Ovary (tissue), 9 donors: ENCODE measurements around the gene ARID1B. TPM values are rescaled to one million over a fixed set of nuclear protein-coding genes. Genes with fewer than 3 reads are reported as not detected.

Experiments
- DNase-seq, 5 donors: peaks; one replicate each; pipeline ENCODE4 v3.0.0-alpha.2; 2019 to 2020
- H3K27ac ChIP-seq, 2 donors: fragments of 200-600 bp; one replicate each; pipeline versions ENCODE4 v1.5.1 to v1.8.0; 2019 to 2022
- H3K27me3 ChIP-seq: fragments of 200-600 bp; one replicate; pipeline ENCODE4 v1.8.0; 2022
- H3K36me3 ChIP-seq: fragments of 200-600 bp; sonication (generic); one replicate; pipeline ENCODE4 v1.5.1; 2019
- H3K4me1 ChIP-seq: one replicate; pipeline ENCODE4 v1.8.1; 2013; ENCODE audit warnings: mild to moderate bottlenecking, moderate library complexity; ENCODE audit not compliant: insufficient read depth
- H3K4me3 ChIP-seq: fragments of 200-600 bp; sonication (generic); one replicate; pipeline ENCODE4 v1.5.1; 2017
- H3K9me3 ChIP-seq, 2 donors: fragments of 200-600 bp in 1 of 2; sonication (generic) in 1 of 2; one replicate each; pipeline versions ENCODE4 v1.5.1 to v1.8.1; 2013 to 2019; ENCODE audit warnings: mild to moderate bottlenecking in 1 of 2, moderate library complexity in 1 of 2
- EP300 ChIP-seq: sonication (generic); formaldehyde crosslinking; IDR thresholded peaks from one replicate; pipeline ENCODE4 v1.6.1; 2017; ENCODE audit warnings: antibody characterized with exemption
- POLR2A ChIP-seq: fragments of 450-650 bp; IDR thresholded peaks from one replicate; pipeline ENCODE4 v1.6.1; 2017; ENCODE audit warnings: antibody characterized with exemption, mild to moderate bottlenecking, moderate library complexity
- WGBS, 3 donors: extraction: QIAGEN DNeasy Blood & Tissue Kit in 1 of 3; methylation state at CpG; one replicate each; pipeline versions ENCODE4 v1.1.5 to v1.1.7; 2013 to 2017; 5-methylcytosine and 5-hydroxymethylcytosine counted together
- intact Hi-C, 4 donors: fragments of 100-400 bp; cut with DNase I; formaldehyde crosslinking; loops; one replicate each; pipeline versions ENCODE4 v1.11.0 to v1.15.1; 2022 to 2023
- polyA plus RNA-seq, 2 donors: library from polyadenylated mRNA; stranded (reverse); fragments of 200-250 nt in 1 of 2; fragments of 350-450 nt in 1 of 2; fragmentation: Illumina TruSeq in 1 of 2; extraction: RNeasy Lipid Tissue Mini Kit (QIAGEN cat#74804) in 1 of 2; gene quantifications; one replicate each; pipeline ENCODE4 v1.2.3, GENCODE V29; 2013 to 2014
- total RNA-seq, 7 donors: library from RNA; depleted of rRNA in 2 of 7; stranded (reverse); fragments of >200 nt in 2 of 7; fragmentation: NEBNext Ultra II Directional in 3 of 7; extraction: Animal tissue kit (Norgen Biotek cat#: 25700) in 3 of 7; gene quantifications; one replicate each; pipeline versions ENCODE4 v1.1.0 to v1.2.4, GENCODE V29; 2016 to 2023
- TF ChIP-seq, protein P1 (sequence below), 3 donors: fragments of 450-650 bp in 2 of 3; fragments of 200-600 bp in 1 of 3; IDR thresholded peaks; one replicate each; pipeline versions ENCODE4 v1.5.1 to v1.8.0; 2016 to 2022; ENCODE audit warnings: antibody characterized with exemption in 3 of 3, mild to moderate bottlenecking in 1 of 3
- donor health status: DM: no; HTN: no; CAD: no; lungs with moderate emphysema.
- donor health status: DM: no; HTN: no; CAD: no.
- donor health status: Bipolar disorder and iron deficiency.
- donor health status: DM: yes; HTN: yes; CAD: no.
- donor health status: DM: no; HTN: no; CAD: no.
- donor health status: DM: yes; HTN: yes; CAD: no.

Gene ARID1B
- total and polyA plus RNA-seq, 9 donors: 33.2 to 144 (median 105) TPM

DNA sequence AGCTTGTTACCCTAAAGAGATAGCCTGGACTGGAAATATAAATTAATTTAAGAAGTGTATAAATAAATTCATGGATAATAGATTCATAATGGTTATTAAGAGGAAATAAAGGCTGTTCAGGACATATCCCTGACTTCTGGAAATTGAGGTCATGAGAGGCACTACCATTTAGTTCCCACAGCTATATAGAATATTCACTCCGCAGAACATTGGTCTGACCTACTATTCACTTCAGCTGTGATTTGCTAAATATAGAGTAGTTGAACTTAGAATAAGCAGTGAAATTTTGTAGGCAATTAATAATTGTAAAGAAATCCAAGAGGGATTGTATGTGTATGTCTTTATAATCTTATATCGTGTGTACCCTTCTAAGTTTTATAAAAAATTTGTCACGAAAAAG lies 112.8 kb downstream of the ARID1B start:
- TF ChIP-seq, protein P1, sequence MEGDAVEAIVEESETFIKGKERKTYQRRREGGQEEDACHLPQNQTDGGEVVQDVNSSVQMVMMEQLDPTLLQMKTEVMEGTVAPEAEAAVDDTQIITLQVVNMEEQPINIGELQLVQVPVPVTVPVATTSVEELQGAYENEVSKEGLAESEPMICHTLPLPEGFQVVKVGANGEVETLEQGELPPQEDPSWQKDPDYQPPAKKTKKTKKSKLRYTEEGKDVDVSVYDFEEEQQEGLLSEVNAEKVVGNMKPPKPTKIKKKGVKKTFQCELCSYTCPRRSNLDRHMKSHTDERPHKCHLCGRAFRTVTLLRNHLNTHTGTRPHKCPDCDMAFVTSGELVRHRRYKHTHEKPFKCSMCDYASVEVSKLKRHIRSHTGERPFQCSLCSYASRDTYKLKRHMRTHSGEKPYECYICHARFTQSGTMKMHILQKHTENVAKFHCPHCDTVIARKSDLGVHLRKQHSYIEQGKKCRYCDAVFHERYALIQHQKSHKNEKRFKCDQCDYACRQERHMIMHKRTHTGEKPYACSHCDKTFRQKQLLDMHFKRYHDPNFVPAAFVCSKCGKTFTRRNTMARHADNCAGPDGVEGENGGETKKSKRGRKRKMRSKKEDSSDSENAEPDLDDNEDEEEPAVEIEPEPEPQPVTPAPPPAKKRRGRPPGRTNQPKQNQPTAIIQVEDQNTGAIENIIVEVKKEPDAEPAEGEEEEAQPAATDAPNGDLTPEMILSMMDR (IDR thresholded peaks at IDR 0.05): no peak
- TF ChIP-seq EP300: no peak
- no peak for TF ChIP-seq POLR2A
- no peak overlapping the region for H3K27ac ChIP-seq
- 91 to 96% (median 93%) methylated on average over 3 of the region's 3 CpGs for WGBS, 3 donors
- H3K9me3 ChIP-seq: no peaks in the 10 kb centered on the region
- H3K27me3 ChIP-seq: no peaks in the 10 kb centered on the region
- intact Hi-C loops: no loop called here
- no peaks in the 10 kb centered on the region for H3K36me3 ChIP-seq
- no peak for DNase-seq
- H3K4me1 ChIP-seq: peaks cover 3% of the 10 kb centered on the region
- H3K4me3 ChIP-seq: no peak overlapping the region

DNA sequence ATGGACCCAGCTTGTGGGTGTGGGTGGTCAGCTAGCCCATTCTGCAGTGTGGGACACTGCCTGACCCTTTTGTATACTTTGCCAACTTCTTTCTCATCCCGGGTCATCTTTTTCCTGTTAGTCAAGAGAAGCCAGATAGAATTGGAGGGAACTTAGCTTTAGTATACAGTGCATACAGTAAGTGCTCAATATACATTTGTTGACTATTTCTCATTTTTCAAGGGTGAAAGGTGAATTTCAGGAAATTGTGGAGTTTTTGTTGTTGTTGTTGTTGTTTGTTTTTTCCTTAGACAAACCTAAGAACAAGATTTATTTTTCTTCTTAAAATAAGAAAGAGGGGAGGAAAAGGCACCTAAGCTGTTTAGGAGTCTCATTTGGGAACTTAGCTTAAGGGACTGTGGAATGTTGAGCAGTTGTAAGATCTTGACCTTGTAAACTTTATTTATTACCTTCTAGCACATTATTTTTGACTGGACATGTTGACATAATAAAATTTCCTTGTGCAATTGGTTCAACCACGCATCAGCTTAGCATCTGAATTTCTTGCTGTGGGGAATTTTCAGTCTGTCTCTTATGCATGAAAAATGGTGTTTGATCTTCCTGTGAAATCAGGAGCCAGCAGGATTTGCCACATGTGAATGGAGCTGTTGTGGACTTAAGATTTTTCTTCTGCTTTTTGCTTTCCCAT lies 113.6 kb downstream of the ARID1B start:
- no peak overlapping the region for H3K4me3 ChIP-seq
- 11 to 19% (median 11%) methylated on average over 2 of the region's 2 CpGs for WGBS, 3 donors
- DNase-seq: no peak
- TF ChIP-seq EP300 (no peak), POLR2A (no peak)
- TF ChIP-seq, protein P1 (IDR thresholded peaks at IDR 0.05): no peak
- no peaks in the 10 kb centered on the region for H3K9me3 ChIP-seq
- H3K27me3 ChIP-seq: no peaks in the 10 kb centered on the region
- intact Hi-C loops: no loop called here
- H3K4me1 ChIP-seq: peaks cover 7% of the 10 kb centered on the region
- no peak overlapping the region for H3K27ac ChIP-seq
- H3K36me3 ChIP-seq: no peaks in the 10 kb centered on the region

- Histone ChIP-seq H3K9me3 (no peaks in the 10 kb centered on the region), H3K27me3 (no peaks in the 10 kb centered on the region), H3K36me3 (no peaks in the 10 kb centered on the region), H3K4me3 (no peak overlapping the region), H3K27ac (no peak overlapping the region), H3K4me1 (peaks cover 9% of the 10 kb centered on the region)
- intact Hi-C loops: no loop called here
- no peak for DNase-seq
- 95 to 97% (median 97%) methylated on average over 13 of the region's 13 CpGs for WGBS, 3 donors
- TF ChIP-seq EP300: no peak
- no peak for TF ChIP-seq POLR2A
These were observed 120.8 kb downstream of the ARID1B start for GRCh38 chr6:156897907-156898531.

GRCh38 chr6:156899071-156899470 lies 121.9 kb downstream of the ARID1B start:
- TF ChIP-seq POLR2A: no peak
- no peak for TF ChIP-seq EP300
- TF ChIP-seq, protein P1 (IDR thresholded peaks at IDR 0.05): no peak
- Histone ChIP-seq H3K4me1 (peaks cover 9% of the 10 kb centered on the region), H3K27me3 (no peaks in the 10 kb centered on the region), H3K27ac (no peak overlapping the region), H3K36me3 (no peaks in the 10 kb centered on the region), H3K4me3 (no peak overlapping the region), H3K9me3 (no peaks in the 10 kb centered on the region)
- intact Hi-C loops: no loop called here
- 94 to 96% (median 96%) methylated on average over 4 of the region's 4 CpGs for WGBS, 3 donors
- DNase-seq: no peak

DNA sequence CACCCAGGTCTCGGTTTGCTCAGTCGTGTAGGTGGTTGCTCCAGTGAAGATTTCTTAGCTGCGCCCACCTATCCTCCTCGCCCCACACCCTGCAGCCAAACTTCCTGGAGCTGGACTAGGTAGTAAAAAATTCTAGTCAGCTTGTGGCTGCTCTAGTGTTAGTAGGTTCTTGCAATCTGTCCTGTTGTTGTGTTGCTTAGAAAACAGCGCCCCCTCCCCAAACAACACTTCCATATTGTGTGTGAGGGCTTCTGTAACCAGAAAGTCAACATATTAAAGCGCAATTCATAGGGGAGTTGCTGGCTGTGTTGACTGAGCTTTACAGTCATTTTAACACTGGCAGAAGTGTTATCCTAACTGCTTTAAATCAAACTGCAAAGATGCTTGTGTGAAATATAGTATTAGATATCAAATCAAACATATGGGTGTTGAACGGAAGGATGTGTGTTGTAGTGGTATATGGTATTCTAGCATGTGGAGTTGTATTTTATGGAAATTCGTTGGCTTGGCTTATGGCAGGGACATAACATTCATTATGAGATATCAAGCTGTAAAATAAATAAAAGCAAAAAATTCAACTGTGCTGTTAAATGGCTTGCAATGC lies 122.5 kb downstream of the ARID1B start:
- DNase-seq: no peak
- Histone ChIP-seq H3K4me1 (peaks cover 9% of the 10 kb centered on the region), H3K27me3 (no peaks in the 10 kb centered on the region), H3K27ac (no peak overlapping the region), H3K36me3 (no peaks in the 10 kb centered on the region), H3K9me3 (no peaks in the 10 kb centered on the region), H3K4me3 (no peak overlapping the region)
- intact Hi-C loops: no loop called here
- TF ChIP-seq, protein P1 (IDR thresholded peaks at IDR 0.05): no peak
- no peak for TF ChIP-seq EP300
- TF ChIP-seq POLR2A: no peak
- WGBS, 3 donors: 88 to 91% (median 90%) methylated on average over 8 of the region's 8 CpGs
